Myocyte (in vitro differentiated cells): ENCODE results near the gene ADORA2B. TPM values are rescaled to one million over a fixed set of nuclear protein-coding genes. Genes with fewer than 3 reads are reported as not detected.
"Not testable (repeated sequence)": the region's sequence is repeated elsewhere in the genome, so short reads cannot be mapped to it uniquely, and the experiment has no call there.

Source experiments
- DNase-seq: peaks from one replicate; pipeline ENCODE4 v3.0.0-alpha.2; 2012; ENCODE audit warnings: low read depth
- polyA plus RNA-seq: library from polyadenylated mRNA; unstranded; fragments of >200 nt; gene quantifications from one replicate; pipeline ENCODE4 v1.2.1, GENCODE V29; 2012; ENCODE audit warnings: missing spikeins
- total RNA-seq: library from RNA; depleted of rRNA; stranded (reverse); fragments of >200 nt; gene quantifications from 2 replicates; pipeline ENCODE4 v1.2.3, GENCODE V29; 2014

The ADORA2B gene
- total RNA-seq: 6.3 and 7.1 TPM in 2 replicates
- polyA plus RNA-seq: 3.7 TPM

- DNase-seq: peak; percentile 79
Observed at GRCh38 chr17:15944759-15945526, at the start of gene ADORA2B. Gene ADORA2B, plus strand, starts transcription at chr17:15945130. Its CDS starts 119 bp downstream, at chr17:15945249.

- no peak for DNase-seq
Observed at GRCh38 chr17:15896277-15896676, 48.7 kb upstream of the ADORA2B start.

GRCh38 chr17:15896834-15897233, 48.1 kb upstream of the ADORA2B start:
- no peak for DNase-seq

GRCh38 chr17:15899596-15899995, 45.3 kb upstream of the ADORA2B start:
- DNase-seq: not testable (repeated sequence)

GRCh38 chr17:15900871-15901270, 44.1 kb upstream of the ADORA2B start:
- DNase-seq: peak; percentile 55

- DNase-seq: not testable (repeated sequence)
Observed at GRCh38 chr17:15905236-15905635, 39.7 kb upstream of the ADORA2B start.

- no peak for DNase-seq
Observed at GRCh38 chr17:15907290-15907689, 37.6 kb upstream of the ADORA2B start.

GRCh38 chr17:15908378-15908777, 36.6 kb upstream of the ADORA2B start:
- DNase-seq: no peak

- no peak for DNase-seq
Observed at GRCh38 chr17:15909481-15909991, 35.4 kb upstream of the ADORA2B start.

GRCh38 chr17:15910791-15911190, 34.1 kb upstream of the ADORA2B start:
- peak; percentile 67 for DNase-seq

- DNase-seq: not testable (repeated sequence)
Observed at GRCh38 chr17:15911701-15912100, 33.2 kb upstream of the ADORA2B start.

GRCh38 chr17:15912416-15912955, 32.4 kb upstream of the ADORA2B start:
- DNase-seq: no peak

GRCh38 chr17:15913826-15914225, 31.1 kb upstream of the ADORA2B start:
- no peak for DNase-seq

GRCh38 chr17:15914400-15915170, 30.3 kb upstream of the ADORA2B start:
- DNase-seq: no peak

- no peak for DNase-seq
Observed at GRCh38 chr17:15915961-15916360, 29.0 kb upstream of the ADORA2B start.

GRCh38 chr17:15917021-15917437, 27.9 kb upstream of the ADORA2B start:
- no peak for DNase-seq

- DNase-seq: no peak
Observed at GRCh38 chr17:15917438-15918027, 27.4 kb upstream of the ADORA2B start.

GRCh38 chr17:15918261-15918660, 26.7 kb upstream of the ADORA2B start:
- no peak for DNase-seq

GRCh38 chr17:15918661-15919259, 26.2 kb upstream of the ADORA2B start:
- peak; percentile 19 for DNase-seq

- DNase-seq: no peak
Observed at GRCh38 chr17:15919466-15919865, 25.5 kb upstream of the ADORA2B start.

- peak; percentile 16 for DNase-seq
Observed at GRCh38 chr17:15920758-15921239, 24.1 kb upstream of the ADORA2B start.
